ENCODE measurements around the gene NDUFB5. TPM values are rescaled to one million over a fixed set of nuclear protein-coding genes. Genes with fewer than 3 reads are reported as not detected.

Gene NDUFB5
- total and polyA plus RNA-seq, 10 of the 15 experiments (the other 5 are each of a cell fraction or from before 2014, with no cell fraction given): 82.0 to 320 (median 126) TPM

DNA sequence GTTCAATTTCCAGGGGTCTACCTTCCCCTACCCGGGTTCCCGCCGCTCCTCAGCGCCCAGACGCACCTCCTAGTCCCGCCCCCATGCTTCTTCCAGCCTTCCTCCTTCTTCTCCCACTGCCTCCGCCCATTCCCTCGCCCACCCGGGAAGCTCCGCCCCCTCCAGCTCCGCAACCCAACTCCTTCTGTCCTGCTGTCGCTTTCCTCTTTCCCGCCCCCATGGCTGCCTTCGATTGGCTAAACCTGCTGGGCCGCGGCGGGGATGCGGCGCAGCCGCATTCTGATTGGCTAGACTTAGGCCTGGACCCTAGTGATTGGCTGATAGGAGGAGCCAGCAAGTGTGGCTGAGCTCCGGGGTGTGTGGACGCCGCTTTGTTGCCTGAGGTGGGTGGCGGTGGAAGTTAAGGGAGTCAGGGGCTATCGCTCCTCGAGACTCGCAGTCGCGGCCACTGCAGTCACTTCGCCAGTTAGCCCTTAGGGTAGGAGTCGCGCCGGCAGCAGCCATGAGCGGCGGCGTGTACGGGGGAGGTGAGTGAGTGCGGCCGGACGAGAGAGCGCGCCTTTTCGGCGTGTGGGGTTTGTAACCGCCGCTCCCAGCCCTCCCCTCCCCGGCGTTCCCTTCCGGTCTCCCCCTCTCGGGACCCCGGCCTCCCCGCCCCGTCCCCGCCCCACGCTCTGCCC is 41.9 kb upstream of the NDUFB5 start, which contains the start of gene ACTL6A (continued):
- TF ChIP-seq, protein P1, sequence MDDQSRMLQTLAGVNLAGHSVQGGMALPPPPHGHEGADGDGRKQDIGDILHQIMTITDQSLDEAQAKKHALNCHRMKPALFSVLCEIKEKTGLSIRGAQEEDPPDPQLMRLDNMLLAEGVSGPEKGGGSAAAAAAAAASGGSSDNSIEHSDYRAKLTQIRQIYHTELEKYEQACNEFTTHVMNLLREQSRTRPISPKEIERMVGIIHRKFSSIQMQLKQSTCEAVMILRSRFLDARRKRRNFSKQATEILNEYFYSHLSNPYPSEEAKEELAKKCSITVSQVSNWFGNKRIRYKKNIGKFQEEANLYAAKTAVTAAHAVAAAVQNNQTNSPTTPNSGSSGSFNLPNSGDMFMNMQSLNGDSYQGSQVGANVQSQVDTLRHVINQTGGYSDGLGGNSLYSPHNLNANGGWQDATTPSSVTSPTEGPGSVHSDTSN (IDR thresholded peaks at IDR 0.05; ENCODE audit: insufficient replicate concordance, low read depth, low read length): peak; percentile 68
- no peak for TF ChIP-seq HSF1 (IDR thresholded peaks at IDR 0.05; ENCODE audit: low read depth, low read length)
- TF ChIP-seq WRNIP1 (IDR thresholded peaks at IDR 0.05; ENCODE audit: borderline replicate concordance, low read depth, low read length): no peak
- TF ChIP-seq CREM (IDR thresholded peaks at IDR 0.05; ENCODE audit: low read depth): peak; percentile 60
- TF ChIP-seq ZBTB11 (CRISPR knock-in tag; IDR thresholded peaks at IDR 0.05): no peak
- no peak for TF ChIP-seq PRDM15 (CRISPR knock-in tag; IDR thresholded peaks at IDR 0.05)
- TF ChIP-seq PAX5 (IDR thresholded peaks at IDR 0.05; ENCODE audit: borderline replicate concordance, low read depth, low read length): peak; percentile 59; the same call in 1 of the 2 replicates
- TF ChIP-seq DPF2 (IDR thresholded peaks at IDR 0.05): 0 out of 2 replicates have a peak, but pooled peaks have one; percentile 4
- no peak; the same call in 1 of the 2 replicates for TF ChIP-seq SMARCA5 (IDR thresholded peaks at IDR 0.05)
- no peak for TF ChIP-seq JUNB (IDR thresholded peaks at IDR 0.05)
- TF ChIP-seq CTCF (IDR thresholded peaks at IDR 0.05 in 2 of 3, conservative IDR thresholded peaks at IDR 0.05 in 1 of 3; ENCODE audit: control insufficient read depth in 2 of 3, extremely low read depth in 1 of 3, insufficient read depth in 1 of 3, low read depth in 3 of 3, low read length in 3 of 3): no peak
- no peak for TF ChIP-seq STAT1 (conservative IDR thresholded peaks at IDR 0.05)
